NCI-H187 (cell line): ENCODE data around the gene FEV.

Experiments used
- DNase-seq, 2 experiments: peaks; one replicate each; lab custom pipeline; 2025; lab: John Stamatoyannopoulos, UW

The FEV gene

DNA sequence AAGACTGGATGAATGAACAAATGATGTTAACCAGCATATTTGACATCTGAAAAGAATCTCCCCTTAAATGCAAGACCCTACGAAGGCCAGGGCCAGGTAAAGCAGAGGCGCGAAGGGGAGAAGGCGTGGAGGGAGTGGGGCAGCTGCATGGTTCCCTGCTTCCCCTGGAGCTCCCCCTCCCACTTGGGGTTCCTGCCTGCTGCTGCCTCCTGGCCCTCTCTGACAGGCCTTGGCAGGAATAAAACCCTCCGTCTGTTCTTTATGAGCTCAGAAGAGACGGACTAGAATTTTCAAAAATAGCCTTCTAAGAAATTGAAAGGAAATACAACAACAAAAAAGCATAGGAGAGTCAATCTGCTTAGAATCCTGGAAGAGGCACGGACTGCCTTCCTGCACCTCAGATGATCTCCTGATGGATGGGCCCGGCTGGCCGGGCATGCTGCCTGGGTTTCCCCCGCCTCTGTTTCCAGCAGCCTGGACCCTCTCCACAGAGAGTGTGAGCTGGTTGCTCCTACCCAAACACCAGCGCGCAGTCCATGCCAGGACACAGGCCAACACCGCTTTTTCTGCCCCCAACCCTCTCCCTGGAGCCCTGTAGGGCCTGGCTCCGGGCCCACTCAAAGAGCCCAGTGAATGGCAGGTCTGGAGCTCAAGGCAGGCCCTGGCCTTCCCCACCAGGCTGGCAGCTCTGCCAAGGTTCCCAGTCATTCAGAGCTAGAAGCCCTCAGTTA lies 32.4 kb upstream of the FEV start:
- no peak for DNase-seq

DNA sequence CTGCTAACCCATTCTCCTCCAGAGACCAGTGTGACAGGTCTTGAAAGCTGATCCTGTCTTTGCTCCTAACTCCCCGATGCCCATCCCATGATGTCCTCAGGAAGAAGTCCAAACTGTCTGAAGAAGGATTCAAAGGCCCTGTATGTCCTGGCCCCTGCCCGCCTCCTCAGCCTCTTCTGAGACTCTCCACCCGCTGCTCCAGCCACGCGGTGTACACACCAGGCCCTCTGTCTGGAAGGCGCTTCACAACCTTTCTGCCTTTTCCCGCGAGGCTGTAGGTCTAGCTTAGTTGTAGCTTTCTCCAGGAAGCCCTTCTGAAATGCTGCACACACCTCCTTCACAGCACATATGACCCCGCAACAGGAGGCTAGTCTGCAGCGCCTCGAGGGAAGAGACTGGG lies 31.7 kb upstream of the FEV start:
- no peak for DNase-seq

GRCh38 chr2:219010873-219011272 lies 25.9 kb upstream of the FEV start:
- no peak for DNase-seq

- no peak for DNase-seq
Observed at GRCh38 chr2:219010162-219010756, 25.3 kb upstream of the FEV start.

DNA sequence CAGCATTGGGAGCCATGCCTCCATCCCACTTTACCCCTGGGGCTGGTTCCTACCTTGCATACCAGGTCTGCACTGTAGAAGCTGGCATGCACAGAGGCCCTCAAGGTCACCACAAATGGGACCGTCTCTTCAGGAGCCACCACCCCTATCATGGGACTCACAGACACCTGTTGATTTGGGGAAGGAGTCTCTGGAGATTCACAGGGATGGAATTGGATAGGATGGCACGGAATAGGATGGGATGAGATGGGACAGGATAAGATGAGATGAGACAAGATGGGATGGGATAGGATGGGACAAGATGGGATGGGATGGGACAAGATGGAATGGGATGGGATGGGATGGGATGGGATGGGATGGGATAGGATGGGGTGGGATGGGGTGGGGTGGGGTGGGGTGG lies 24.3 kb upstream of the FEV start:
- DNase-seq: no peak

- no peak for DNase-seq
Observed at GRCh38 chr2:219003979-219004378, 19.0 kb upstream of the FEV start.

DNA sequence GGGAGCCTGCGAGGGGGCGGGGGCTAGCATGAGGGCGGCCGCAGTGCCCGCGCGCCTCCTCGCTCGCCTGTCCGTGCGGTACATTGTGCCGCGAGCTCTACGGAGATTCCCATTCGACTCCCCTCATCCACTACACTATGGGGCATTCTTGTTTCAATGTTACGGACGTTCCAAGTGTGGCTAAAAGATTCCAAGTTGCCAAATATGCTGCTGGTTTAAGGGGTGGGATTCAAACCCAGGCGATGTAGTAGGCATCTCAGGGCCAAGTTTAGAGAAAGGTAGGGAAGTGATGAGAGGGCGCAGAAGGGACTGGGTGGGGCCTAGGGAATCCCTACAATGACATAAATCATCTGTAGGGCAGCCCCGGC lies 18.3 kb upstream of the FEV start:
- no peak for DNase-seq

DNA sequence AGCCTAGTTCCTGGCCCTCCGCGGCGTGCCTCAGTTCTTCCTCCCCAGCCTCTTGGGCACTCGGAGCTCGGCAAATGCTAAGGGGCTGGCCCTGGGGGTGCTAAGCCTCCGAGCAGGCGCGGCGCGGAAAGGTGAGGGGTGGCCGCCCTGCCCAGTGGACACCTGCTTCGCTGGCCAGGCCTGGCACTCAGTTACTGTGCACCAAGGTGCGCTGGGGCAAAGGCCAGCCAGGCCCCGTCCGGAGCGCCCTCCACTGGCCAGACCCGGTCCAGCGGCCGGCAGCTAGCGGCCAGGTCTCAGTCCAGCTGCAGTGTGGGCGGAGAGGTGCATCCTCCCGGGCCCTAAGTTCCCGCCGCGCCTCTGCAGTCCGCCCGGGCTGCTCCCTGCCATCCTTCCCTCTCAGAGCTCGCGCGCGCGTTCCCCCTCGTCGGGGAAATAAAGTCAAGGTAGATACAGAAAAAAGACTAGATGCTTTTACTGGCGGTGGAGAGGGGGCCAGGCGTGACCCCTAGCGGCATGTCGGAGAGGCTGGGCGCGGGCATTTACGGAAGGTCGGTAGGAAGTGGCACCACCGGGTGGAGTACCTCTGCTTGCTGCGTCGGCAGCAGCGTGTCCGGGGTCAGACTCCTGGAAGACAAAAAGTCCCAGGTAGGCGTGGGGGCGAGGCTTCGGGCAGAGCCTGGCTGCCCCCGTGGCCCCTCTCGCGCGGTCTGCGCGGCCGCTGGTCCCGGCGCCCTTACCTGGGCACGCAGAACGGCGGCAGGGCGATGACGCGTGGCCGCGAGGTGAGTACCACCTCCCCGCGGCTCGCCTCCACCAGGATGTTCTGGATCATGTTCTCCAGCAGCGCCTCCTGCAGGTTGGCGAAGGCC lies 17.6 kb upstream of the FEV start:
- DNase-seq: peak; percentile 32 to 54

- peak; percentile 84 to 94 for DNase-seq
Observed at GRCh38 chr2:219001577-219002394, 16.8 kb upstream of the FEV start.

GRCh38 chr2:219001100-219001576 lies 16.2 kb upstream of the FEV start:
- DNase-seq: no peak

- DNase-seq: no peak
Observed at GRCh38 chr2:219000569-219000960, 15.6 kb upstream of the FEV start.

DNA sequence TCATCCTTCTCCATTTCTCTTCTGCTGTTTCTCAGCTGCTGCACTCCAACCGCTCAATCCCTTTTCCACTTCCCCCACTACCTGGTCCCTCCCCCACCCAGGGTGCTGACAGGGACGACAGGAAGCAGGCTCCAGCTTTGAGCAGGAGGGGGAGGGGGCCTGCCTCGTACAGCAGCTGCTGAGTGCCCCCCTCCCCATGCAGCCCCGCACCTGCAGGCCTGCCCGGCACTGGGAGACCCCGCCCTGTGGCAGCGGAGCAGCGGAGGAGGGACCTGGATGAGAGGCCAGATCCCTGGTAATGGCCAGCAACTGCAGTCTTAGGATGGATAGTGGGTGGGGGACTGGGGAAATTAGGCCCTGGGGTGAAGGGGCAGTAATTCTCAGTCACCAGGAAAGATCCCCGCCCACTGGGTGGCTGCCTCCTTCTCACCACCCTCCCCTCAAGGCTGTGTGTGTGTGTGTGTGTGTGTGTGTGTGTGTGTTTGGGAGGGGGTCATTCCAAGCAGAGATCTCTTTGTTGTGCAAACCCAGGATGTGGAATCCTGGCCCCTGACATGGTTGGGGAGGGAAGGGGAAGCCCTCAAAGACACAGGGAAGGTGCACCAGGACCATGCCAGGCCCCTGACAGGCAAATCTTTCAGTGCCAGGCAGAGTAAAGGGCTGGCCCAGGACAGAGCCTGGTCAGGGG lies 15.0 kb upstream of the FEV start:
- peak; percentile 56 to 79 for DNase-seq

DNA sequence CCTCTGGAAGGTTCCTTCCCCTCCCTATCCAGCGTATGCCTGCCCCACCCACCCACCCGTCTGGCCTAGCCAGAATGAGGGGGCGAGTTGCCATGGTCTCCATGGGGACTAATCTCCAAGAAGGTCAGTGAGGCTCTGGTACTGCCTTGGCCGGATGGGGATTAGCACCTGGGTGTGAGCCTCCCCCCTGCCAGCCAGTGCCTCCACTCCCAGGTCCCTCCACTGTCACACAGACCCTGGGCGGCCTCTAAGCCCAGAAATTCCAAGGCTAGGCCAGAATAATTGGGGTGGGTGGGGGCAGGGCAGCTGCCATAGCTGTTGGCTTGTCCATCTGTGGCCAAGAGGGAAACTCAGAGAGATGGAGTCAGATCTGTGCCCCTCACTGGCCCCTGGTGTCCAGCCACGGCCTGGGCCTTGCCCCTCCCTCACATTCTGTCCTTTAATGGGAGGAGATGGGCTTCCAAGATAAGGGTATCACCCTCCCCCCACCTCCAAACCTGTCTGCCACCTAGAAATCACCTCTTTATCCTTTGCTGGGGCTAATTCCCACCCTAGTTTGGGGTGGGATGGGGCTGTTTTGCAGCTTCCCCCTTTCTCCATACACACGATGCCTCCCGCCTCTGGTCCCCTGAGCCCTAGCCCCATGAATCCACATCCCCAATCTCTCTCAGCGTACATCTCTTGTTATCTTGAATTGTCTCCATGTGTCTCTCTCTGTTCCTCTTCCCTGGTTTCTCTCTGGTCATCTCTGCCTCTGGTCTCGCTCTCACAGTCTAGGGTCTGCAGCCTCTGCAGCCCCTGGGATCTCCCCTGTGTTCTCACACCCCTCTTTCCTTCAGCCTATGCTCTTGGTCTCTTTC lies 14.3 kb upstream of the FEV start:
- DNase-seq: no peak

DNA sequence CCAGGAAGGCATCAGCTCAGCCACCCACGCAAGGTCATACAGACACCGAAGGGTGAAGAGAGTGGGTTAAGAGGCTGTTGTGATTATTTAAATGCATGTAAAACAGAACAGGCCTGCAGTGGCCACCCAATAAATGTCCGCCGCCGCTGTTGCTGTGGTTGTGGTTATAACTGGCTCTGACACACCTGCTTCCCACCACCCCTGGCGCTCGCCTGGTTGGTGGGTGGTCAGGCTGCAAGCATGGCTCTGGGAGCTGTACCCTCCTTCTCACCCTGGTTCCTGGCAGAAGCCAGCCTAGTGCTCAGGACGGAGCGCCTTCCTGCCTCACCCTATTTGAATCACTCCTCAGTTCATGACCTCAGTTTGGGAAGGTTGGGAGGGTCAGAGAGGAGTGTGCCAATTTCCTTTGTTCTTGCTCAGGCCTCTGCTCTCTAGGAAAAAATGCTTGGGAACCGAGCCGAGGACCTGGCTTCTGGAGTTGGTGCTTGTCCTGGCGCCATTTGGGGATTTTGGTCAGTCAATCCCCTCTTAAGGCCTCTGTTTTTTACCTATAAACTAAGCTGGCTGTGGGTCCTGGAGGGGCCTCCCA lies 13.5 kb upstream of the FEV start:
- no peak for DNase-seq

GRCh38 chr2:218997731-218998130 lies 12.7 kb upstream of the FEV start:
- no peak for DNase-seq

DNA sequence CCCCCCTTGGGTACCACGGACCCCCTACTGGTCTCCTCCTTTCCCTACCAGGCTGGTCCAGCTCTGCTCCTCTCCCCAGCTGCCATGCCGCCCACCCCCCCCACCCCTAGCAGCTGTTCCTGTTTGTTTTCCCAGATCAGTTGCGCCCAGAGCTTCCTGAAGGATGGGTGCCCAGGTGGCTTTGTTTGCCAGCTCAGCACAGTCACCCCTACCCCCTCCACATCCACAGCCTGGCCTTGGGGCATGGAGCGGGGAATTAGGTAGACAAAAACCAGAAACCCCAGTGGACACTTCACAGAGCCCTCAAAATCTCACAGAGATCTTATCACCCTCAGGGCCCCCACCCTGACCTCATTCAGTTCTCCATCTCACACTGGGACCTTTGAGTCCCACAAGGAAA lies 12.0 kb upstream of the FEV start:
- no peak for DNase-seq

GRCh38 chr2:218995972-218996711 lies 11.2 kb upstream of the FEV start:
- peak; percentile 67 to 80 for DNase-seq

GRCh38 chr2:218995561-218995960 lies 10.6 kb upstream of the FEV start:
- DNase-seq: no peak
